ENCODE data around the gene ZNF385B. TPM values are rescaled to one million over a fixed set of nuclear protein-coding genes. Genes with fewer than 3 reads are reported as not detected.

ZNF385B gene
- total and polyA plus RNA-seq, 10 of the 15 experiments (the other 5 are each of a cell fraction or from before 2014, with no cell fraction given), result not detected

DNA sequence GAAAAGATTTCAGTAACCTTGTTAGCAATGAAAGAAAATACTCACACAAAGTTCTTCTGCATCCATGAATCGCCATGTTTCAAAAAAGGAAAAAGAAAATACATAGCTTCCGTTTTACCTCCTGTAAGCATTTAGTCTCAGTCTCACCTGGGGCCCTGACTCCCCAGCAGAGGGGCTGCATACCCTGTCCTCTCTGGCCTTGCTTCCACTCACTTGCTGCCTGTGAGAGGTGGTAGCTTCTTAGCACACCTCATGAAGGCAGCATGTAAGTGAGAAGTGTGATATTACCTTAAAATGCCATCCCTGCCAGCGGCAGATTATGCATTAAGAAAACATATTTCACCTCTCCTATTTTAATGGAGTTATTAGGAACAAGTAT is 49.3 kb upstream of the ZNF385B start:
- no peak for DNase-seq (ENCODE audit: low read depth, low spot score)
- POLR2A ChIA-PET, result no interaction called here

More for the DNA sequence above, 49.3 kb upstream of the ZNF385B start:
- no peak overlapping the region for H3K27ac ChIP-seq (ENCODE audit: control insufficient read depth, insufficient read depth)
- ChIA-PET CTCF (no interaction called here), SMC1A (ENCODE audit: uncharacterized antibody, unreplicated experiment) (no interaction called here), RAD21 (ENCODE audit: unreplicated experiment) (no interaction called here)
- no peak overlapping the region for H3K9ac ChIP-seq (ENCODE audit: control insufficient read depth, insufficient read depth, low read length)
- 41% methylated on average over 3 of the region's 3 CpGs for WGBS (ENCODE audit: insufficient coverage, insufficient replicate concordance, low lambda C conversion rate, missing lambda C conversion rate)
- no peak overlapping the region for H3K4me2 ChIP-seq (ENCODE audit: control insufficient read depth, insufficient read depth)
- no peaks in the 10 kb centered on the region for H3K79me2 ChIP-seq (ENCODE audit: control insufficient read depth, insufficient read depth, low read length)
- FAIRE-seq (no peak), ATAC-seq (no peak)
- H3K36me3 ChIP-seq (ENCODE audit: control insufficient read depth in 2 of 2, insufficient read depth in 2 of 2, low read length in 1 of 2), result no peaks in the 10 kb centered on the region
- intact Hi-C loops (cut with micrococcal nuclease; ENCODE audit: unreplicated experiment), result no loop called here
- BruUV-seq (replicated peaks), result no TSS peak
- no peaks in the 10 kb centered on the region for H3K4me1 ChIP-seq (ENCODE audit: control insufficient read depth, insufficient read depth, low read length)
- TF ChIP-seq ZNF384 (IDR thresholded peaks at IDR 0.05; ENCODE audit: borderline replicate concordance, low read depth, low read length), result no peak
- TF ChIP-seq SMAD5 (IDR thresholded peaks at IDR 0.05; ENCODE audit: low read depth), result no peak
- TF ChIP-seq, protein P1, sequence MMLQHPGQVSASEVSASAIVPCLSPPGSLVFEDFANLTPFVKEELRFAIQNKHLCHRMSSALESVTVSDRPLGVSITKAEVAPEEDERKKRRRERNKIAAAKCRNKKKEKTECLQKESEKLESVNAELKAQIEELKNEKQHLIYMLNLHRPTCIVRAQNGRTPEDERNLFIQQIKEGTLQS (IDR thresholded peaks at IDR 0.05; ENCODE audit: borderline replicate concordance, extremely low read depth, low read depth, low read length), result no peak
- no peak for TF ChIP-seq EGR1 (IDR thresholded peaks at IDR 0.05; ENCODE audit: borderline replicate concordance in 1 of 2, low read depth in 2 of 2, low read length in 2 of 2)
- no peak for TF ChIP-seq NR2C2 (IDR thresholded peaks at IDR 0.05; ENCODE audit: borderline replicate concordance, control insufficient read depth, insufficient read length, low read depth)
- TF ChIP-seq RCOR1 (conservative IDR thresholded peaks at IDR 0.05; ENCODE audit: low read depth, low read length), result no peak
- TF ChIP-seq CHD2 (IDR thresholded peaks at IDR 0.05; ENCODE audit: borderline replicate concordance, low read depth, low read length), result no peak
- TF ChIP-seq ETV6 (conservative IDR thresholded peaks at IDR 0.05 in 1 of 2, IDR thresholded peaks at IDR 0.05 in 1 of 2; ENCODE audit: borderline replicate concordance in 1 of 2, low read depth in 1 of 2), result no peak
- TF ChIP-seq HDAC6 (IDR thresholded peaks at IDR 0.05; ENCODE audit: unreplicated experiment), result no peak
- TF ChIP-seq, protein P2, sequence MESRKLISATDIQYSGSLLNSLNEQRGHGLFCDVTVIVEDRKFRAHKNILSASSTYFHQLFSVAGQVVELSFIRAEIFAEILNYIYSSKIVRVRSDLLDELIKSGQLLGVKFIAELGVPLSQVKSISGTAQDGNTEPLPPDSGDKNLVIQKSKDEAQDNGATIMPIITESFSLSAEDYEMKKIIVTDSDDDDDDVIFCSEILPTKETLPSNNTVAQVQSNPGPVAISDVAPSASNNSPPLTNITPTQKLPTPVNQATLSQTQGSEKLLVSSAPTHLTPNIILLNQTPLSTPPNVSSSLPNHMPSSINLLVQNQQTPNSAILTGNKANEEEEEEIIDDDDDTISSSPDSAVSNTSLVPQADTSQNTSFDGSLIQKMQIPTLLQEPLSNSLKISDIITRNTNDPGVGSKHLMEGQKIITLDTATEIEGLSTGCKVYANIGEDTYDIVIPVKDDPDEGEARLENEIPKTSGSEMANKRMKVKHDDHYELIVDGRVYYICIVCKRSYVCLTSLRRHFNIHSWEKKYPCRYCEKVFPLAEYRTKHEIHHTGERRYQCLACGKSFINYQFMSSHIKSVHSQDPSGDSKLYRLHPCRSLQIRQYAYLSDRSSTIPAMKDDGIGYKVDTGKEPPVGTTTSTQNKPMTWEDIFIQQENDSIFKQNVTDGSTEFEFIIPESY (IDR thresholded peaks at IDR 0.05), result no peak
- TF ChIP-seq MEF2A (IDR thresholded peaks at IDR 0.05; ENCODE audit: insufficient read depth, low read depth, low read length), result no peak
- TF ChIP-seq, protein P3, sequence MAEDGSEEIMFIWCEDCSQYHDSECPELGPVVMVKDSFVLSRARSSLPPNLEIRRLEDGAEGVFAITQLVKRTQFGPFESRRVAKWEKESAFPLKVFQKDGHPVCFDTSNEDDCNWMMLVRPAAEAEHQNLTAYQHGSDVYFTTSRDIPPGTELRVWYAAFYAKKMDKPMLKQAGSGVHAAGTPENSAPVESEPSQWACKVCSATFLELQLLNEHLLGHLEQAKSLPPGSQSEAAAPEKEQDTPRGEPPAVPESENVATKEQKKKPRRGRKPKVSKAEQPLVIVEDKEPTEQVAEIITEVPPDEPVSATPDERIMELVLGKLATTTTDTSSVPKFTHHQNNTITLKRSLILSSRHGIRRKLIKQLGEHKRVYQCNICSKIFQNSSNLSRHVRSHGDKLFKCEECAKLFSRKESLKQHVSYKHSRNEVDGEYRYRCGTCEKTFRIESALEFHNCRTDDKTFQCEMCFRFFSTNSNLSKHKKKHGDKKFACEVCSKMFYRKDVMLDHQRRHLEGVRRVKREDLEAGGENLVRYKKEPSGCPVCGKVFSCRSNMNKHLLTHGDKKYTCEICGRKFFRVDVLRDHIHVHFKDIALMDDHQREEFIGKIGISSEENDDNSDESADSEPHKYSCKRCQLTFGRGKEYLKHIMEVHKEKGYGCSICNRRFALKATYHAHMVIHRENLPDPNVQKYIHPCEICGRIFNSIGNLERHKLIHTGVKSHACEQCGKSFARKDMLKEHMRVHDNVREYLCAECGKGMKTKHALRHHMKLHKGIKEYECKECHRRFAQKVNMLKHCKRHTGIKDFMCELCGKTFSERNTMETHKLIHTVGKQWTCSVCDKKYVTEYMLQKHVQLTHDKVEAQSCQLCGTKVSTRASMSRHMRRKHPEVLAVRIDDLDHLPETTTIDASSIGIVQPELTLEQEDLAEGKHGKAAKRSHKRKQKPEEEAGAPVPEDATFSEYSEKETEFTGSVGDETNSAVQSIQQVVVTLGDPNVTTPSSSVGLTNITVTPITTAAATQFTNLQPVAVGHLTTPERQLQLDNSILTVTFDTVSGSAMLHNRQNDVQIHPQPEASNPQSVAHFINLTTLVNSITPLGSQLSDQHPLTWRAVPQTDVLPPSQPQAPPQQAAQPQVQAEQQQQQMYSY (CRISPR knock-in tag; IDR thresholded peaks at IDR 0.05), result no peak
- TF ChIP-seq, protein P4, sequence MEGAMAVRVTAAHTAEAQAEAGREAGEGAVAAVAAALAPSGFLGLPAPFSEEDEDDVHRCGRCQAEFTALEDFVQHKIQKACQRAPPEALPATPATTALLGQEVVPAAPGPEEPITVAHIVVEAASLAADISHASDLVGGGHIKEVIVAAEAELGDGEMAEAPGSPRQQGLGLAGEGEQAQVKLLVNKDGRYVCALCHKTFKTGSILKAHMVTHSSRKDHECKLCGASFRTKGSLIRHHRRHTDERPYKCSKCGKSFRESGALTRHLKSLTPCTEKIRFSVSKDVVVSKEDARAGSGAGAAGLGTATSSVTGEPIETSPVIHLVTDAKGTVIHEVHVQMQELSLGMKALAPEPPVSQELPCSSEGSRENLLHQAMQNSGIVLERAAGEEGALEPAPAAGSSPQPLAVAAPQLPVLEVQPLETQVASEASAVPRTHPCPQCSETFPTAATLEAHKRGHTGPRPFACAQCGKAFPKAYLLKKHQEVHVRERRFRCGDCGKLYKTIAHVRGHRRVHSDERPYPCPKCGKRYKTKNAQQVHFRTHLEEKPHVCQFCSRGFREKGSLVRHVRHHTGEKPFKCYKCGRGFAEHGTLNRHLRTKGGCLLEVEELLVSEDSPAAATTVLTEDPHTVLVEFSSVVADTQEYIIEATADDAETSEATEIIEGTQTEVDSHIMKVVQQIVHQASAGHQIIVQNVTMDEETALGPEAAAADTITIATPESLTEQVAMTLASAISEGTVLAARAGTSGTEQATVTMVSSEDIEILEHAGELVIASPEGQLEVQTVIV (IDR thresholded peaks at IDR 0.05; ENCODE audit: borderline replicate concordance, partially characterized antibody), result no peak
- no peak overlapping the region for H2AFZ ChIP-seq (ENCODE audit: control insufficient read depth, low read depth, low read length)
- H3K9me3 ChIP-seq (replicated peaks; ENCODE audit: control insufficient read depth, insufficient read depth, low read length), result no peaks in the 10 kb centered on the region
- peaks cover 0 to 2% of the 10 kb centered on the region in 2 experiments; a peak in 1 of 4 replicates for H3K27me3 ChIP-seq (replicated peaks in 1 of 2; ENCODE audit: control insufficient read depth in 2 of 2, insufficient read depth in 2 of 2, low read length in 1 of 2)
- in situ Hi-C loops (cut with MboI), result no loop called here
- no peaks in the 10 kb centered on the region for H4K20me1 ChIP-seq (ENCODE audit: control insufficient read depth, insufficient read depth)
- no peak overlapping the region for H3K4me3 ChIP-seq
